Measurements from ENCODE around the gene CTNND2. TPM values are rescaled to one million over a fixed set of nuclear protein-coding genes. Genes with fewer than 3 reads are reported as not detected.

Gene CTNND2
- total RNA-seq, 1 donor from 2014 or later: 66.9 TPM

GRCh38 chr5:11514705-11515432 lies 389.4 kb downstream of the CTNND2 start:
- no peak for DNase-seq

- DNase-seq: no peak
Measured at GRCh38 chr5:11511878-11512277, 392.4 kb downstream of the CTNND2 start.

- no peak for DNase-seq
Measured at GRCh38 chr5:11510889-11511288, 393.4 kb downstream of the CTNND2 start.

GRCh38 chr5:11509793-11510192 lies 394.5 kb downstream of the CTNND2 start:
- no peak for DNase-seq

GRCh38 chr5:11507156-11507910 lies 396.9 kb downstream of the CTNND2 start:
- DNase-seq: no peak

- peak; percentile 42 for DNase-seq
Measured at GRCh38 chr5:11504886-11505193, 399.4 kb downstream of the CTNND2 start.

- no peak for DNase-seq
Measured at GRCh38 chr5:11504065-11504885, 400.0 kb downstream of the CTNND2 start.

- DNase-seq: no peak
Measured at GRCh38 chr5:11502783-11503182, 401.5 kb downstream of the CTNND2 start.

GRCh38 chr5:11497651-11498050 lies 406.6 kb downstream of the CTNND2 start:
- DNase-seq: no peak

GRCh38 chr5:11496137-11496719 lies 408.0 kb downstream of the CTNND2 start:
- DNase-seq: no peak

GRCh38 chr5:11494340-11494739 lies 409.9 kb downstream of the CTNND2 start:
- DNase-seq: no peak

GRCh38 chr5:11491404-11492075 lies 412.7 kb downstream of the CTNND2 start:
- DNase-seq: no peak

- no peak for DNase-seq
Measured at GRCh38 chr5:11483630-11484029, 420.6 kb downstream of the CTNND2 start.

GRCh38 chr5:11482011-11482410 lies 422.2 kb downstream of the CTNND2 start:
- no peak for DNase-seq

GRCh38 chr5:11477786-11478185 lies 426.5 kb downstream of the CTNND2 start:
- no peak for DNase-seq

GRCh38 chr5:11476866-11477265 lies 427.4 kb downstream of the CTNND2 start:
- no peak for DNase-seq

- DNase-seq: no peak
Measured at GRCh38 chr5:11468334-11469039, 435.8 kb downstream of the CTNND2 start.

GRCh38 chr5:11467588-11467987 lies 436.7 kb downstream of the CTNND2 start:
- no peak for DNase-seq

- no peak for DNase-seq
Measured at GRCh38 chr5:11459716-11460115, 444.5 kb downstream of the CTNND2 start.

GRCh38 chr5:11455505-11455904 lies 448.7 kb downstream of the CTNND2 start:
- no peak for DNase-seq

GRCh38 chr5:11452852-11453251 lies 451.4 kb downstream of the CTNND2 start:
- DNase-seq: no peak

- no peak for DNase-seq
Measured at GRCh38 chr5:11449966-11450365, 454.3 kb downstream of the CTNND2 start.
